HG02588 (cell line): ENCODE data around the gene CLDN3.
"Not testable (repeated sequence)": the region's sequence is repeated elsewhere in the genome, so short reads cannot be mapped to it uniquely, and the experiment has no call there.

Experiments used
- ATAC-seq: cut with Tn5 transposase; IDR thresholded peaks from one replicate; pipeline ENCODE4 v1.9.1; 2021; ENCODE audit warnings: mild to moderate bottlenecking, moderate library complexity; ENCODE audit not compliant: unreplicated experiment

CLDN3 gene, protein sequence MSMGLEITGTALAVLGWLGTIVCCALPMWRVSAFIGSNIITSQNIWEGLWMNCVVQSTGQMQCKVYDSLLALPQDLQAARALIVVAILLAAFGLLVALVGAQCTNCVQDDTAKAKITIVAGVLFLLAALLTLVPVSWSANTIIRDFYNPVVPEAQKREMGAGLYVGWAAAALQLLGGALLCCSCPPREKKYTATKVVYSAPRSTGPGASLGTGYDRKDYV

GRCh38 chr7:73770002-73770859 lies at the start of gene CLDN3:
CLDN3 (minus strand) TSS chr7:73770270; CDS start chr7:73770049, 221 bp downstream.
- ATAC-seq, result no peak

DNA sequence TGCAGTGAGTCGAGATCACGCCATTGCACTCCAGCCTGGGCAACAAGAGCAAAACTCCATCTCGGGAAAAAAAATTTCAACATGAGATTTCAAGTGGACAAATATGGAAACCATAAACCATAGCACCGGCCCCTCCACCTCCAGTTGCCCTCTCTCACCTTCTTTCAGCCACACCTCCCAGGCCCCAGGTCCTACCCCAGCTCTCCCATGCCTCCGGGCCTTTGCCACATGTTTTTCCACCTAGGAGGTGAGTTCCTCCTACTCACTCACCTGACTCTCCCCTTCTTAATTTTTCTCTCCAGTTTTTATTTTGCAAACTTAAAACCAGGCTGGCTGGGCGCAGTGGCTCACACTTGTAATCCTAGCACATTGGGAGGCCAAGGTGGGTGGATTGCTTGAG lies 47.1 kb upstream of the CLDN3 start:
- no peak for ATAC-seq

DNA sequence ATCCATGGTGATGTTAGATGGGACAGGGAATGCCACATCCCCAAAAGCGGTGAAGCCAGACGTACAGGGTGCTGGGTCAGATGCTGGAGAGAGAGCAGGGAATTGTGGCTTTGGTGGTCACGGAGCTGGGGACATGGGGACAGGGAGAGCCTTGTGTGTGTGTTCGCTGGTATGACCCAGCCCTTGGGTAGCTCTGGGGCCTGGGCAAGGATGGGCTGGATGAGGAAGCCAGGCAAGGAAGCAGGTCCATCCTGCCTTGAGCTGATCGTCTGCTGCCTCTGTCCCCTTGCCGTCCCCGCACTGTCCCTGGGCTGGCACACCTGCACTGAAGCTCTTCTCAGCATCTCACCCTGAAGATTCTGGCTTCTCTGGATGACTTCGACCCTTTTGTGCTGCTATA lies 45.4 kb upstream of the CLDN3 start:
- ATAC-seq, result no peak

GRCh38 chr7:73812996-73813395 lies 42.9 kb upstream of the CLDN3 start:
- ATAC-seq, result no peak

DNA sequence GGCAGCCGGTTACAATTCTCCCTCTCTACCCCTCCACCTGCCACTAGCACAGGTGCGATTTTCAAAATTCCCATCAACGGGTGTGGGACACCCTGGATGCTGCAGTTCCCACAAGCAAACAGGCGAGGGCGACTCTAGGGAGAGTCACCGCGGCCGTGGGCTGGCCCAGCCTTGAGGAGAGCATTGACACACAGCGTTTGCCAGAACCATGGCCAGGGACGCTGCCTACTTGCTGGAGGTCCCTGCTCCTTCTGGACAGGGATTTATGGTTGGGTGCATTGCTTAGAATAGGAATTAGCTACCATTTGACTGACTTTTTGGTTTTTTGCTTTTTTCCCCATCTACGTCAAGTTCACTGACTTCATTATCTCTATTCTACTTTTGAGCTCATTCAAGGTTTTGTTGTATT lies 41.7 kb upstream of the CLDN3 start:
- ATAC-seq, result no peak

DNA sequence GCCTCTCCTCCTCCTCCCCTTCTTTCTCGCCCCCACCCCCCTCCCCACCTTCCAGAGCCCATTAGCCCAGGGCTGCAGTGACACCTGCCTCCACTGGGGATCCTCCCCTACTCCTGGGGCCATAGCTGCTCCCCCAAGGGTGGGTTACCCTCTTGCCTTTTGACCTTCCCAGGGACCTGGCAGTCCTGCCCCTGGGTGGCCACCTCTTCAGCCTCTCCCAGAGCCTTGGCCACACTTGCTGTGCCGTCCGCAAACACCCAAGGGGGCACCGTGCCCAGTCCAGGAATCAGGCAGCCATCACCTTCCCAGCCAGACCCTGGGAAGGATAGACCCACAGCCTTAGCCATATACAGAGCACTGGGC lies 40.9 kb upstream of the CLDN3 start:
- ATAC-seq, result no peak

GRCh38 chr7:73809467-73809951 lies 39.4 kb upstream of the CLDN3 start:
- ATAC-seq, result no peak

DNA sequence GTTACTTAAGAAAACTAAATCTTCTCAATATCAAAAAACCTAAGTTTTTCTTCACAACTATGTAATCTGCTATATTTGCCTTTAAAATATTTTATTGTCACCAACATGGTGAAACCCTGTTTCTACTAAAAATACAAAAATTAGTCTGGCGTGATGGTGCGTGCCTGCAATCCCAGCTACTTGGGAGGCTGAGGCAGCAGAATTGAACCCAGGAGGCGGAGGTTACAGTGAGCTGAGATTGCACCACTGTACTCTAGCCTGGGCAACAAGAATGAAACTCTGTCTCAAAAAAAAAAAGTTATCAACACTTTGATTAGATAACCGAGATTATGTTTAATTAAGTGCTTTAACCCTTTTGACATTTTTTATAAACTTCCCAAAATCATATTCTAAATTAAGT lies 32.4 kb upstream of the CLDN3 start:
- ATAC-seq, result no peak

DNA sequence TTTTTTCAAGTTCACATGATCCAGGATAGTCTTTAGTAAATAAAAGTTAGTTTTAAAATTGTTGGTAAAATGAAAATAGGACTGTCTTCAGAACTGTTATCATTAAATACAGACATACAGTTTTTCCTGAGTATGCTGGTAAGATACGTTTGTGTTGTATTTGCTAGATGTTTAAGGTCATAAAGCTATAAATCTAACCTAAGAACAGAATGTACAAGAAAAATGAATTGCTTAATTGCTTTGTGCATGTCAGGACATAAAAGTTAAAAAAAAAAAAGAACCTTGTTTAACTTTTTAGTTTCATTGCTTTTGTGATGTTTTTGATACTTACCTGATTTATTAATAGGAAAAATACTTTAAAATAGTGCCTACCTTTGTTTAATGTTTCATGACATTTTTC lies 31.5 kb upstream of the CLDN3 start:
- no peak for ATAC-seq

GRCh38 chr7:73799282-73800141 lies 29.4 kb upstream of the CLDN3 start:
- no peak for ATAC-seq

- ATAC-seq, result not testable (repeated sequence)
Measured at GRCh38 chr7:73797176-73797575, 27.1 kb upstream of the CLDN3 start.

DNA sequence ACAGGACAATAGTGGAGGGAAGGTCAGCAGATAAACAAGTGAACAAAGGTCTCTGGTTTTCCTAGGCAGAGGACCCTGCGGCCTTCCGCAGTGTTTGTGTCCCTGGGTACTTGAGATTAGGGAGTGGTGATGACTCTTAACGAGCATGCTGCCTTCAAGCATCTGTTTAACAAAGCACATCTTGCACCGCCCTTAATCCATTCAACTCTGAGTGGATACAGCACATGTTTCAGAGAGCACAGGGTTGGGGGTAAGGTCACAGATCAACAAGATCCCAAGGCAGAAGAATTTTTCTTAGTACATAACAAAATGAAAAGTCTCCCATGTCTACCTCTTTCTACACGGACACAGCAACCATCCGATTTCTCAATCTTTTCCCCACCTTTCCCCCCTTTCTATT lies 26.6 kb upstream of the CLDN3 start:
- not testable (repeated sequence) for ATAC-seq

- not testable (repeated sequence) for ATAC-seq
Measured at GRCh38 chr7:73795188-73795587, 25.1 kb upstream of the CLDN3 start.

DNA sequence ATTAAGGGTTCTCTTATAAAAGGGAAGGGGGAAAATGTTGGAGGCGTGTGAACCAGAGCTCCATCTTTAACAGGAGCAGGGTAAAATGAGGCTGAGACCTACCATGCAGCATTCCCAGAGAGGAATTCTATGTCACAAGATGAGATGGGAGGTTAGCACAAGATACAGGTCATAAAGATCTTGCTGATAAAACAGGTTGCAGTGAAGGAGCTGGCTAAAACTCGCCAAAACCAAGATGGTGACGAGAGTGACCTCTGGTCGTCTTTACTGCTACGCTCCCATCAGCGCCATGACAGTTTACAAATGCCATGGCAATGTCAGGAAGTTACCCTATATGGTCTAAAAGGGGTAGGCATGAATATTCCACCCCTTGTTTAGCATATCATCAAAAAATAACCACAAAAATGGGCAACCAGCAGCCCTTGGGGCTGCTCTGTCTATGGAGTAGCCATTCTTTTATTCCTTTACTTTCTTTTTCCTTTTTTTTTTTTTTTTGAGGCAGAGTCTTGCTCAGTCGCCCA lies 21.2 kb upstream of the CLDN3 start:
- not testable (repeated sequence) for ATAC-seq

DNA sequence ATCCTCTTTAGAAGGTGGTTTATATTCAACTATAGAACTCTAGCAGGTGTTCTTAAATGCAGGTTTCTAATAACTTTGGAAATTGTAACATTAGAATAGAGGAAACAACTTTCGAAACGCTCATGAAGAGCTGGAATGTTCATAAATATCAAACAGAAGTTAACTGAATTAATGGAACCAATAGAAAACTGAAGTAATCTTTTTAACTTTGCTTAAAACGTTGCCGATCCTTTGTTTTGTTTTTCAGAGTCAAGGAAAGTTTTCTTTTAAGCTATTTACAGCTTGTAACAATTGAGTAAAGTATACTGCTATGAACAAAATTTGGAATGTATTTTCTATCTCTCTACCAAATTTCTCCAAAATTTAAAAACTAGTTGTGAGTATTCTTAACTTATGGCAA lies 19.0 kb upstream of the CLDN3 start:
- no peak for ATAC-seq

DNA sequence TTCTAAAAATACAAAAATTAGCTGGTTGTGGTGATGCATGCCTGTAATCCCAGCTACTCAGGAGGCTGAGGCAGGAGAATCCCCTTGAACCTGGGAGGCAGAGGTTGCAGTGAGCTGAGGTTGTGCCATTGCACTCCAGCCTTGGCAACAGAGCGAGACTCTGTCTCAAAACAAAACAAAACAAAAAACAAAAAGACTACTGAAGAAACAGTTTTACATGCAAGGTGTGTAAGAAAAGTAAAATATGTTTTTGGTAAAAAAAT lies 17.6 kb upstream of the CLDN3 start:
- ATAC-seq, result not testable (repeated sequence)

- no peak for ATAC-seq
Measured at GRCh38 chr7:73786588-73786987, 16.5 kb upstream of the CLDN3 start.

GRCh38 chr7:73779517-73779916 lies 9.4 kb upstream of the CLDN3 start:
- no peak for ATAC-seq

GRCh38 chr7:73778801-73779389 lies 8.8 kb upstream of the CLDN3 start:
- ATAC-seq, result no peak

DNA sequence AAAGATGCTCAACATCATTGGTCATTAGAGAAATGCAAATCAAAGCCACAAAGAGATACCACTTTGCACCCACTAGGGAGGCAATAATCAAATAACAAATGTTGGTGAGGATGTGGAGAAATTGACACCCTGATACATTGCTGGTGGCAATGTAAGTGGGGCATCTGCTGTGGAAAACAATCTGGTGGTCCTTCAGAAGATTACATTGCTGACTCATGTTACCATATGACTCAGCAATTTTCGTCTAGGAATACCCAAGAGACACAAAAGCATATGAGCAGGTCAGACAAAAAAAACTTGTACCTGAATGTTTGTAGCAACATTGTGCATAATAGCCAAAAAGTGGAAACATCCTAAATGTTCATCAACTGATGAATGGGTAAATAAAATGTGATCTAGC lies 4.9 kb upstream of the CLDN3 start:
- ATAC-seq, result no peak
